Activated T-cell treated with anti-CD3 and anti-CD28 coated beads for 1 hour (primary cell): ENCODE data around the gene PSG3.
"Not testable (repeated sequence)": the region's sequence is repeated elsewhere in the genome, so short reads cannot be mapped to it uniquely, and the experiment has no call there.

ENCODE experiments used
- DNase-seq: peaks from one replicate; pipeline ENCODE4 v3.0.0-alpha.2; 2020; ENCODE audit warnings: low read depth

The PSG3 gene

GRCh38 chr19:42695811-42696503 is 44.3 kb downstream of the PSG3 start:
- DNase-seq, result no peak

GRCh38 chr19:42693760-42694350 is 46.4 kb downstream of the PSG3 start:
- no peak for DNase-seq

GRCh38 chr19:42683917-42684513 is 56.3 kb downstream of the PSG3 start:
- no peak for DNase-seq

GRCh38 chr19:42676326-42676725 is 64.0 kb downstream of the PSG3 start:
- DNase-seq, result not testable (repeated sequence)

- not testable (repeated sequence) for DNase-seq
These were observed 65.7 kb downstream of the PSG3 start for GRCh38 chr19:42674549-42674948.
